Ovary (tissue), 3 donors: ENCODE data around the gene LEMD3.

Experiments used
- EP300 ChIP-seq: sonication (generic); formaldehyde crosslinking; IDR thresholded peaks from one replicate; pipeline ENCODE4 v1.6.1; 2017; ENCODE audit warnings: antibody characterized with exemption
- POLR2A ChIP-seq: fragments of 450-650 bp; IDR thresholded peaks from one replicate; pipeline ENCODE4 v1.6.1; 2017; ENCODE audit warnings: antibody characterized with exemption, mild to moderate bottlenecking, moderate library complexity
- TF ChIP-seq, protein P1 (sequence below), 3 donors: fragments of 450-650 bp in 2 of 3; fragments of 200-600 bp in 1 of 3; IDR thresholded peaks; one replicate each; pipeline versions ENCODE4 v1.5.1 to v1.8.0; 2016 to 2022; ENCODE audit warnings: antibody characterized with exemption in 3 of 3, mild to moderate bottlenecking in 1 of 3
- donor health status: DM: no; HTN: no; CAD: no.

DNA sequence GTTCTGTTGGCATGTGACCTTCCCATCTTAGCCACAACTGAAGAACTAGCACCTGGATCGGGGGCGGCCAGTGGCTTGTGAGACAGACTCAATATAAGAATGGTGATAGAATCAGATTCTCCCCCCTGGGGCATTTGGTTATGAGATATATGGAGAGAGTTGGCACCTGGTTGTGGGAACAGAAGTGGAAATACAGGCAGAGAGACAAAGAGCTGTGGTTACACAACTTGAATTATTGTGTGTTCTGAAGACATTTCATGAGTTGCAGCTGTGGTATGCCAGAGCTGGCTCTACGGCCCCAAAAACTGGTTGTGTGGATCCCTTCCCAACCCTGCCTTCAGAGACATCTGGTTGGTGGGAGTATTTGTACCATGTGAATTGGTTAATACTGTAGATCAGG is 106.2 kb downstream of the LEMD3 start:
- TF ChIP-seq, protein P1, sequence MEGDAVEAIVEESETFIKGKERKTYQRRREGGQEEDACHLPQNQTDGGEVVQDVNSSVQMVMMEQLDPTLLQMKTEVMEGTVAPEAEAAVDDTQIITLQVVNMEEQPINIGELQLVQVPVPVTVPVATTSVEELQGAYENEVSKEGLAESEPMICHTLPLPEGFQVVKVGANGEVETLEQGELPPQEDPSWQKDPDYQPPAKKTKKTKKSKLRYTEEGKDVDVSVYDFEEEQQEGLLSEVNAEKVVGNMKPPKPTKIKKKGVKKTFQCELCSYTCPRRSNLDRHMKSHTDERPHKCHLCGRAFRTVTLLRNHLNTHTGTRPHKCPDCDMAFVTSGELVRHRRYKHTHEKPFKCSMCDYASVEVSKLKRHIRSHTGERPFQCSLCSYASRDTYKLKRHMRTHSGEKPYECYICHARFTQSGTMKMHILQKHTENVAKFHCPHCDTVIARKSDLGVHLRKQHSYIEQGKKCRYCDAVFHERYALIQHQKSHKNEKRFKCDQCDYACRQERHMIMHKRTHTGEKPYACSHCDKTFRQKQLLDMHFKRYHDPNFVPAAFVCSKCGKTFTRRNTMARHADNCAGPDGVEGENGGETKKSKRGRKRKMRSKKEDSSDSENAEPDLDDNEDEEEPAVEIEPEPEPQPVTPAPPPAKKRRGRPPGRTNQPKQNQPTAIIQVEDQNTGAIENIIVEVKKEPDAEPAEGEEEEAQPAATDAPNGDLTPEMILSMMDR (IDR thresholded peaks at IDR 0.05) = no peak
- no peak for TF ChIP-seq POLR2A
- TF ChIP-seq EP300 = no peak
